ENCODE results near the gene PLEKHF1.

The PLEKHF1 gene

GRCh38 chr19:29694161-29694560 lies 28.9 kb downstream of the PLEKHF1 start:
- Histone ChIP-seq H3K27ac (ENCODE audit: low read depth, low read length) (no peak overlapping the region), H3K36me3 (ENCODE audit: control insufficient read depth, insufficient read depth, low read length) (no peaks in the 10 kb centered on the region), H3K9ac (ENCODE audit: low read length) (no peak overlapping the region), H3K4me3 (ENCODE audit: low read length) (no peak overlapping the region), H3K27me3 (ENCODE audit: control insufficient read depth, insufficient read depth, low read length) (no peaks in the 10 kb centered on the region), H3K4me1 (ENCODE audit: control insufficient read depth, insufficient read depth, low read length) (no peaks in the 10 kb centered on the region)

- Histone ChIP-seq H3K27me3 (ENCODE audit: control insufficient read depth, insufficient read depth, low read length) (no peaks in the 10 kb centered on the region), H3K9ac (ENCODE audit: low read length) (no peak overlapping the region), H3K4me3 (ENCODE audit: low read length) (no peak overlapping the region), H3K36me3 (ENCODE audit: control insufficient read depth, insufficient read depth, low read length) (no peaks in the 10 kb centered on the region), H3K4me1 (ENCODE audit: control insufficient read depth, insufficient read depth, low read length) (no peaks in the 10 kb centered on the region), H3K27ac (ENCODE audit: low read depth, low read length) (no peak overlapping the region)
Measured at GRCh38 chr19:29694669-29695627, 29.7 kb downstream of the PLEKHF1 start.

- H3K27ac ChIP-seq (ENCODE audit: low read depth, low read length): no peak overlapping the region
Measured at GRCh38 chr19:29695765-29696564, 30.7 kb downstream of the PLEKHF1 start.

GRCh38 chr19:29696565-29696846 lies 31.2 kb downstream of the PLEKHF1 start:
- Histone ChIP-seq H3K27me3 (ENCODE audit: control insufficient read depth, insufficient read depth, low read length) (no peaks in the 10 kb centered on the region), H3K36me3 (ENCODE audit: control insufficient read depth, insufficient read depth, low read length) (peaks cover 4% of the 10 kb centered on the region), H3K27ac (ENCODE audit: low read depth, low read length) (no peak overlapping the region), H3K9ac (ENCODE audit: low read length) (no peak overlapping the region), H3K4me3 (ENCODE audit: low read length) (no peak overlapping the region), H3K4me1 (ENCODE audit: control insufficient read depth, insufficient read depth, low read length) (no peaks in the 10 kb centered on the region)

More at GRCh38 chr19:29695765-29696564, 30.7 kb downstream of the PLEKHF1 start:
- Histone ChIP-seq H3K4me3 (ENCODE audit: low read length) (no peak overlapping the region), H3K9ac (ENCODE audit: low read length) (no peak overlapping the region), H3K36me3 (ENCODE audit: control insufficient read depth, insufficient read depth, low read length) (no peaks in the 10 kb centered on the region), H3K27me3 (ENCODE audit: control insufficient read depth, insufficient read depth, low read length) (no peaks in the 10 kb centered on the region), H3K4me1 (ENCODE audit: control insufficient read depth, insufficient read depth, low read length) (no peaks in the 10 kb centered on the region)

- Histone ChIP-seq H3K9ac (ENCODE audit: low read length) (no peak overlapping the region), H3K36me3 (ENCODE audit: control insufficient read depth, insufficient read depth, low read length) (peaks cover 7% of the 10 kb centered on the region), H3K27me3 (ENCODE audit: control insufficient read depth, insufficient read depth, low read length) (no peaks in the 10 kb centered on the region), H3K27ac (ENCODE audit: low read depth, low read length) (no peak overlapping the region), H3K4me1 (ENCODE audit: control insufficient read depth, insufficient read depth, low read length) (no peaks in the 10 kb centered on the region), H3K4me3 (ENCODE audit: low read length) (no peak overlapping the region)
Measured at GRCh38 chr19:29697523-29698261, 32.4 kb downstream of the PLEKHF1 start.

GRCh38 chr19:29699861-29700260 lies 34.6 kb downstream of the PLEKHF1 start:
- Histone ChIP-seq H3K4me1 (ENCODE audit: control insufficient read depth, insufficient read depth, low read length) (no peaks in the 10 kb centered on the region), H3K4me3 (ENCODE audit: low read length) (no peak overlapping the region), H3K27me3 (ENCODE audit: control insufficient read depth, insufficient read depth, low read length) (no peaks in the 10 kb centered on the region), H3K36me3 (ENCODE audit: control insufficient read depth, insufficient read depth, low read length) (peaks cover 8% of the 10 kb centered on the region), H3K27ac (ENCODE audit: low read depth, low read length) (no peak overlapping the region), H3K9ac (ENCODE audit: low read length) (no peak overlapping the region)

GRCh38 chr19:29700498-29700897 lies 35.2 kb downstream of the PLEKHF1 start:
- Histone ChIP-seq H3K4me1 (ENCODE audit: control insufficient read depth, insufficient read depth, low read length) (no peaks in the 10 kb centered on the region), H3K36me3 (ENCODE audit: control insufficient read depth, insufficient read depth, low read length) (peaks cover 9% of the 10 kb centered on the region)

GRCh38 chr19:29702161-29702962 lies 37.1 kb downstream of the PLEKHF1 start:
- peaks cover 25% of the 10 kb centered on the region for H3K36me3 ChIP-seq (ENCODE audit: control insufficient read depth, insufficient read depth, low read length)
- H3K27ac ChIP-seq (ENCODE audit: low read depth, low read length): no peak overlapping the region
- no peak overlapping the region for H3K4me3 ChIP-seq (ENCODE audit: low read length)
- no peaks in the 10 kb centered on the region for H3K27me3 ChIP-seq (ENCODE audit: control insufficient read depth, insufficient read depth, low read length)
- no peak overlapping the region for H3K9ac ChIP-seq (ENCODE audit: low read length)
- H3K4me1 ChIP-seq (ENCODE audit: control insufficient read depth, insufficient read depth, low read length): no peaks in the 10 kb centered on the region

More at GRCh38 chr19:29700498-29700897, 35.2 kb downstream of the PLEKHF1 start:
- Histone ChIP-seq H3K9ac (ENCODE audit: low read length) (no peak overlapping the region), H3K4me3 (ENCODE audit: low read length) (no peak overlapping the region), H3K27me3 (ENCODE audit: control insufficient read depth, insufficient read depth, low read length) (no peaks in the 10 kb centered on the region), H3K27ac (ENCODE audit: low read depth, low read length) (no peak overlapping the region)

- Histone ChIP-seq H3K27ac (ENCODE audit: low read depth, low read length) (no peak overlapping the region), H3K36me3 (ENCODE audit: control insufficient read depth, insufficient read depth, low read length) (peaks cover 26% of the 10 kb centered on the region), H3K27me3 (ENCODE audit: control insufficient read depth, insufficient read depth, low read length) (no peaks in the 10 kb centered on the region), H3K4me3 (ENCODE audit: low read length) (no peak overlapping the region), H3K4me1 (ENCODE audit: control insufficient read depth, insufficient read depth, low read length) (no peaks in the 10 kb centered on the region), H3K9ac (ENCODE audit: low read length) (no peak overlapping the region)
Measured at GRCh38 chr19:29702963-29703320, 37.7 kb downstream of the PLEKHF1 start.

- H3K36me3 ChIP-seq (ENCODE audit: control insufficient read depth, insufficient read depth, low read length): peaks cover 26% of the 10 kb centered on the region
- no peaks in the 10 kb centered on the region for H3K27me3 ChIP-seq (ENCODE audit: control insufficient read depth, insufficient read depth, low read length)
- H3K27ac ChIP-seq (ENCODE audit: low read depth, low read length): no peak overlapping the region
- no peaks in the 10 kb centered on the region for H3K4me1 ChIP-seq (ENCODE audit: control insufficient read depth, insufficient read depth, low read length)
- no peak overlapping the region for H3K4me3 ChIP-seq (ENCODE audit: low read length)
- no peak overlapping the region for H3K9ac ChIP-seq (ENCODE audit: low read length)
Measured at GRCh38 chr19:29704562-29705558, 39.6 kb downstream of the PLEKHF1 start.

- H3K27me3 ChIP-seq (ENCODE audit: control insufficient read depth, insufficient read depth, low read length): no peaks in the 10 kb centered on the region
- H3K4me1 ChIP-seq (ENCODE audit: control insufficient read depth, insufficient read depth, low read length): no peaks in the 10 kb centered on the region
- peaks cover 26% of the 10 kb centered on the region for H3K36me3 ChIP-seq (ENCODE audit: control insufficient read depth, insufficient read depth, low read length)
- no peak overlapping the region for H3K4me3 ChIP-seq (ENCODE audit: low read length)
- H3K9ac ChIP-seq (ENCODE audit: low read length): no peak overlapping the region
- no peak overlapping the region for H3K27ac ChIP-seq (ENCODE audit: low read depth, low read length)
Measured at GRCh38 chr19:29705706-29706105, 40.4 kb downstream of the PLEKHF1 start.
